ENCODE results near the gene MEIKIN.

Gene MEIKIN, protein sequence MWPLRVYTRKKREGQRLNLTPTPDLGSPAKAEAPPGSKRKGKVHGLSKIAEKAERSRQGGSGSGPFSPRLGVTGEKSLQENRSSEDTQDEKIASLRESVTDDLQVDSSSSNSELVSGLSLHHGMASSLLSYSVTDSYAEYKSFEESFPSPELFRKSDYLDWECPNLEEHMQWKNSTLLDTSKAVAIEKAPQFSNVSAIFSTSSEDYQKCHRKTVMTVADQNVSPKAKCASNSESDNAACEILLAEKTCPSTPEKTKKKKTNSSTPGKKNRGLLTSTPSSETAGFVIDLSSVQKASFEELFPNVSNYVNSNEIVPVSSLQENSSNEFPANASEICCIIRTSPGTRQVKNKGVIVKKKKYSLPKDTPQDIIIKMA

GRCh38 chr5:131945551-131946168 lies at the start of gene MEIKIN:
Gene MEIKIN, minus strand, starts transcription at chr5:131945663. Its CDS starts 158 bp downstream, at chr5:131945505.
- no peak for DNase-seq

- DNase-seq = no peak
These were observed 49.2 kb upstream of the MEIKIN start for GRCh38 chr5:131994533-131995226.

DNA sequence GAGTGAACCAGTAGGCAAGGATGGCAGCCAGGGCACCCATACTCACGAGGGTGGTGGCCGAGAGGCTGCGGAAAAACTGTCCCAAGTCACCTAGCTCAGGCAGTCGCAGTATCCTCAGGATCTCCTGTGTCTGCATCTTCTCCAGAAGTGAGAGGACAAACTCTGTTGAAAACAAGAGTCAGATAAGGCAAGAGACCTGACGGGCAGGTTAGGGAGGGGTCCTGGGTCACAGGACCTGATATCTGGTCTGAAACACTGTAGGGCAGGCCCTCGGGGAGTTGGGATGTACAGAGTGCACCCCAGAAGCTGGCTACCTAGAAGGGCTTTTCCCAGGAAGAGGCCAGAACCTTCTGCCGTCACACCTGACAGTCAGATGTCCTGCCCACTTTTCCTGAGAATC lies 48.6 kb upstream of the MEIKIN start:
- DNase-seq = no peak

DNA sequence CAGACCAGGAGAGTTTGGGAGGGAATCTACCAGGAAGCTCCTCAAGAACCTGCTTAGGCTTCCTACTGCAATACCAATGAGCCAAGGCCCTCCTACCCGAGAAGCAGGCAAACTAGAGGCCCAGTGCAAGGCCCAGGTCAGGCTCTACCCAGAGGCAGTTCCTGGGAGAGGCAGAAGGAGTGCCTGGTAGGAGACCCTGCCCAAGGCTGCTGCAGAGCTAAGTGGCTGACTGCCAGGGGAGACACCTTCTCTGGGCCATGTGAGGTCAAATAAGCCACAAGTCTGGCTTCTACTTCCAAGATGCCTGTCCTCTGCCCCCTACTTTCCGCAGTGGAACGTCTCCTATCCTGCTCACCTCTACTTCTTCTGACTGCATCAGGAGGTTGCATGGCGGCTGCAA lies 48.2 kb upstream of the MEIKIN start:
- no peak for DNase-seq

- no peak for DNase-seq
These were observed 46.9 kb upstream of the MEIKIN start for GRCh38 chr5:131992370-131992769.

DNA sequence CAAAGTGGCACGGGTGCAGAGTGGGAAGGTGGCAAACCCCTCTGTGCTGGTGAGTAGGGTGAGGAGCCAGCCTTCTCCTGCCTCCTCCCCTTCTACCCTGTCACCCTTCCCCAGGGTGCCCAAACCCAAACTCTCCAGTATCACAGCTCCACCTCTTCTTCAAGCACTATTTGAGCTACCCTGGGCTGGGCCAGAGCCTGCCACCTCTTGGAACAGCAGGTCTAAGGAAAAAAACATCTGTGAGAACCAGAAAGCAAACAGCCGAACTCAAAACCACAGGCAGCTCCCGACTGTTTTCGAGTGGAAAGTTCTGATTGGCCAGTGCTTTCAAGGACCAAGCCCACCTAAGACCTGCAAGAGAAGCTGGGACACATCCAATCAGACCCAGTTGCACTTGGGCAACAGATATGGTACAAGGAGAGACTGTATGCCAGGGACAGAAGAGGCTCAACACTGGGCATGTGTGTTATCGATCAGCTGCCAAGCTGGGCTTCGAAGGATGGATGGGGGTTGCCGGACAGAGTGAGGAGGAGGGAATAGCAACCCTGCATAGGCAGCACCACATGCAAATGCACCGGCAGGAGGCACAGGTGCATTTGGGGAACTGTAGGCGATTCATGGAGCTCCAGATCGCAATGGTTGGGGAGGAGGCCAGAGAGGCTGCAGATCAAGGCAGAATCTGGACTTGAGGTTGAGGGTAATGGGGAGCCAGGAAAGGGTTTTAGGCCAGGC lies 46.3 kb upstream of the MEIKIN start:
- no peak for DNase-seq

DNA sequence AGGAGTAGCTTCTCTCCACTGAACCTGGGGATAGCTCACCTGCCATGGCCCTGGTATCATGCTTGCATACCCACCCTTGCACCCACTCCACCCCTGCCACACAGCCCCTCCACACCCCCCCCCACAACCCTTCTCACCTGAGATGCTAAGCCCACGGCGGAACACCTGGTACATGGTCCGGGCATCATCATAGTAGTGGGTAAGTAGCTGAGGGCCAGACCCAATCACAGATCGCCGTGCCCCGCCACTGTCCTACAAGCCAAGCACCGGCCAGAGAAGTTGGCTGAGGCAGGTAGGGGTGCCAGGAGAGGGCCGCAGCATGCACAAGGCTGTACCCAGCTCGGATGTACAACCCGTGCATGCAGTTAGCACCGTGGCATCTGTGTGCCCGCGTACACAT lies 45.3 kb upstream of the MEIKIN start:
- DNase-seq = no peak

GRCh38 chr5:131988601-131989000 lies 43.1 kb upstream of the MEIKIN start:
- no peak for DNase-seq

DNA sequence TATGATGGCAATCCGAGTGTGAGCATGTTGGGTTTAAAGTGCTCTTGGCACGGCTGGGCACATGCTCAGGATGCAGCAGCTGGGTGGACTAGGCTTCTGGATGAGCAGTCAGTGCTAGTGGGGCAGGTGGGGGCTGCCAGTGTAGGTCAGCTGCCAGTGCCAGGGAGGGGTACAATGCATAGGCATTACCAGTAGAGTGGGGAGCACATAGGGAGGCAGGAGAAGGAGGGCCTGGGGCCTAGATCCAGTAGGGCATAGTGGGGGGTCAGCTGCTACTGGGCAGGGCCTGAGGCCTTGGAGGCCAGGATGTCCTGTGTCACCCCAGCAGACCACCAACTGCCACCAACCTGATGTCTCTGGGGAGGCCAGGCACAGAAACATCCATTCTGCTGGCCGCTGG lies 41.8 kb upstream of the MEIKIN start:
- no peak for DNase-seq

DNA sequence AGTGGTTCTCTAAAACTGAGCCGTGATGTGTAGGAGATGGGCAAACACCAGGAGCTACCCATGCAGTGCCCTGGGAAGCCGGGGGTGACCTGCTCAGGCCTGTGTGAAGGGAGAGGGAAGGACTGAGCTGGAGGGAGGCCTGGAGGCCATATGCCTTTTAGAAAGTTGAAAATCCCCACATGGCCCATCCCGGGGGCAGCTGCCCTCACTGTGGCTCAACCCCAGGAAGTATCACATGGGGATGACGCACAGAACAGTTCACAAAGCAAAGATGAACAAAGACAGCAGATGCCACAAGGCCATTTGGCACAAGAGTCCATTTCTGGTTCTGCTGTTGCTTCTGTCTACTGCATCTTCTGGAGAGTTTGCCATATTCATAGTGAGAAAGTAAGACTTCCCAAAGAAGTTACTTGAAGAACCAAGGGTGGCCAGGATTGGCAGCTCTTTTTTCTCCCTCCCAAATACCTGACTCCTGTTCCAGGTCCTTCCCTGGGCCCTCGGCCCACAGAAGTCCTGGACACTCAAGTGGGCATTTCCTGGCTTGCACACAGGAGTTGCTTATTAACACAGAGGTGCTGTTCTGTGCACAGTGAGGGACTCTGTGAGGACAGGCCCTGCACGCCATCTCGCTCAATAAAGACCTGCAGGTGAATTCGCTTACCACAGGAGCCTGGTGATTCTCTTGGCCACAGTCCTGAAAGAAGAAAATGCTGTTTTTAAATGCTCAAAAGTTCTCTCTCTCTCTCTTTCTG lies 40.9 kb upstream of the MEIKIN start:
- no peak for DNase-seq

- no peak for DNase-seq
These were observed 39.6 kb upstream of the MEIKIN start for GRCh38 chr5:131984956-131985665.

DNA sequence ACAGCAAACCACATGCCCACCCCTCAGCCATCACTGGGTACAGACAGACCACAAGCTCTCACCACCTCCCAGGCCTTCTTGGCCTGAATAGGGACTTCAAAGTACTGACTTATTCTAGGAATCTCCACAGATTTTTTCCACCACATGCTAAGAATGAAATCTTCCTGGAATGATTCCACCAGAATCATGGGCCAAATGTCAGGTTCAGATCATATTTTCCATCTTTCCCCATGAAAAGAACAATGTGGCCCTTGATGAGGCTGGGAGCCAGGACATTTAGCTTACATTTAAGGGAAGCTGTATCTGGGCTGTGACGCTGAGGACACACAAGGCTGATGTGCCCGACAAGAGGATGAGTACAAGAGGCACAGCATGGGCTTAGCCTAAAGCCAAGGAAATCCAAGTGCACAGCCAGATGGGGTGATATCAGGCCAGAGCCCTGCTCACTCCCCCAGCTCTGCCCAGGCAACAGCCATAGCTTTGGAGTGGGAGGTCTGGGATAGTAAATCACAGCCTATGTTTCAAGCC lies 37.8 kb upstream of the MEIKIN start:
- no peak for DNase-seq

DNA sequence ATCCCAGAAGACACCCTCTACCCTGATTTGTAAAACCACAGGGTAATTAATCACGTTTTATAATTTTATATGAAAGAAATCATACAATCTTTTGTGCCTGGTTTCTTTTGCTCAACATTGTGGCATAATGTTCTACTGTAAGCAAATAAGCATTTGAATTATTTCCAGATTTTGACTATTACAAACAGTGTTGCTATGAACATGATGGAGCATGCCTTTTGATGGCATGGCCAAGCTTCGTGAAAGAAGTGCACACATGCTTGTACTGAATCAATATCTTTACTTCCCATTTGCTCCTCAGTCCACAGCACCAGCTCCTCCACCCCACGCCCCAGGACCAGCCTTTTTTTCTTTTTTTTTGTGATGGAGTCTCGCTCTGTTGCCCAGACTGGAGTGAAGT lies 36.1 kb upstream of the MEIKIN start:
- no peak for DNase-seq

DNA sequence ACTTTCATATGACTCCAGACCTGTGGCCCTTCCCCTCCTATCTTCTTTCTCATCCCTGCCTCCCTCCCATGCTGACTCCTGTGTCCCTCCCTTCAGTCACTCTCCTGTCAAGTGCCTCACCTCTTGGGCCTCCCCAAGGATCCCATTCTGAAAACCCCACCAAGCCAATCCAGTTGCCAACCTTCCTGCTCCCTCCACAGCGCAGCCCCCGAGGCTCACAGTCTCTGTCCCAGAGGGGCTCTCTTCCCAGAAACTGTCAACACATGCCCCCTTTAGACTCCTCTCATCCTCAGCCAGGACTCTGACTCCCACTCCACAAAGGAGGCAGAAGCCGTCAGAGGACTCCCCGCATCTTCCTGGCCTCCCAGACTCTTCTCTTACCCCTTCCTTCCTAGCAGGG lies 35.2 kb upstream of the MEIKIN start:
- DNase-seq = no peak

- DNase-seq = no peak
These were observed 34.4 kb upstream of the MEIKIN start for GRCh38 chr5:131979816-131980215.

DNA sequence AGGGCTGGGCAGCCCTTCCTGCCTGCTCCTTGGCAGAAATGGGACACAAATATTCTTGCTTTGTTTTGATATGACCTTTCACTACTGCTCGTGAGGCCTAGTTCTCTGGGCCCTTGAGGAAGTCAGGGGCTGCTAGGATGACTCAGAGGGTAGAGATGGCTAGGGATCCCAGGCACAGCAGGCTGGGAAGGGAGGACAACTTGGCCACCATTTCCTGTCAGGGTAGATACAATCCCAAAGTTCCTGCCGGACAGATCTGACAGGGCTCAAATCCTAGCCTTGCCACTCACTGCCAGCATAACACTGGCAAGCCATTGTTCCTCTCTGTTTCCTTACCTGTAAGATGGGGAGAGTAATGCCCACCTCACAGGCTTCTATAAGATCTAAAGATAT lies 31.7 kb upstream of the MEIKIN start:
- no peak for DNase-seq

- DNase-seq = no peak
These were observed 31.1 kb upstream of the MEIKIN start for GRCh38 chr5:131976414-131977211.

DNA sequence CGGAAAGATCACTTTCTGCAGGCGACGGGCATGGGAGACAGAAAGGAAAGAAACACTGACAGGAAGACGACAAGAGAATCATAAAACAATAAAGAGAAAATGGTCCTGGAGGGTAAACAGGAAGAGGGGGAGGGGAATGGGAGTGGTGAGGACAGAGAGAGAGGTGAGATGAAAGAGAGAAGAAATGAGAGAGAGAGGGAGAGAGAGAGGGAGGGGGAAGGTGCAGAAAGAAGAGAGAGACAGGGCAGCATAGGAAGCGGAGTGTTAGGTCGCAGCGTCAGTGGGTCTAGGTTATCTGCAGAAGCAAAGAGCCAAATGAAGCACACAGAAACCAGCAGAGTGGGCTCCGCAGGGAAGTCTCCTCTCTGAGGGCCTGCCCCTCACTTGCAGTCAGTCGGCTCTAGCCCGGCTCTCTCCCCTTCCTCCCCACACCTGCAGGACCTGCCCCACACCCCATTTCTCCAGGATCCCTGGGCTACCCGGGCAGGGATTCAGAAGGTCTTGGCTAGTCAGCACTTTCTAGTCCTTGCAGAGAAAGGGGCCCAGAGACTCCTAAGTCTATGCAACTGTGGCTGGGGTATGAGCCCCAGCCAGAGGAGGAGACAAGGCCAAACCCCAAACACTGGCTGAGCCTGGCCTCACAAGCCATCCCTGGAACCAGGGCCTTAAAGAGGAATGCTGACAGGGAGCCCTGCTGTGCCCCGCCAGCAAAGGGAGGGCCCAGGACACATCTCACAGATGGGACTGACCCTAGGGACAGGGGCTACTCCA lies 29.7 kb upstream of the MEIKIN start:
- DNase-seq = no peak

DNA sequence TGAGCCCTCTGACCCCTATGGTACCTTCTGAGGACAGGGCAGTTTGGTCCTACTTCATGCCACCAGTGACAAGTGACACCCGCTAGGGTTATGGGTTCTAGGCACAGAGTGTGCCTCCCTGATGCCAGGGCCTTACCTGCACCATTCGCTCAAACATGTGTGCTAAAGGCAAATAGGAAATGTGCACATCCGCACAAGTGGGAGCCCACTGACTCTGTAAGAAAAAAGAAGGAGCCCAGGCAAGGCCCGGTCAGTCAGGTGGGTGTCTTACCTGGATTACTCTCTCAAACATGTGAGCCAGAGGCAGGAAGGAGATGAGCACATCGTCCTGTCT lies 29.1 kb upstream of the MEIKIN start:
- no peak for DNase-seq

DNA sequence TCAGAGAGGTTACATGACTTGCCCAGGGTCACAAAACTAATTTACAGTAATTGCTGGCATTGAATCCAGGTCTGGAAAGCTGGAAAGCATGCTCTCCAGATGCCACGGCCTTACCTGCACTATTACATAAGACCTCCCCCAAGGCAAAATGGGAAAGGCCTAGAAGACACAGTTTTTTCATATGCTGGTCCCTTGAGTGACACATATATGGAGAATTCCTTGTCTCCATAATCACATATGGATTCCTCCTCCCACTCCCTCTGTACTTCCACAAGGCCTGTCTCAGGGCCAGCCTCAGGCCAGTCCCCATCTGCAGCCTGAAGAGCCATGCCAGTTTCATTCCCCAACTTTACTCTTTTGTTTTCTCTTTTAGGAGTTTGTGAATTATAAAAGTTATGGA lies 28.6 kb upstream of the MEIKIN start:
- no peak for DNase-seq
